B cell (primary cell): ENCODE measurements around the gene PLEKHM2. TPM values are rescaled to one million over a fixed set of nuclear protein-coding genes. Genes with fewer than 3 reads are reported as not detected.
A peak's percentile ranks its signal among the peaks of the same experiment; 100 is the strongest.

Experiments
- ATAC-seq: fragments of 200-7000 bp; cut with Tn5 transposase; one replicate; pipeline ENCODE4 v1.10.0; 2021; ENCODE audit warnings: low read depth, mild to moderate bottlenecking, moderate number of reproducible peaks, moderate library complexity
- CTCF ChIA-PET: fragments of 350-600 bp; sonication (Branson Sonifier 250); formaldehyde crosslinking; loops from one replicate; lab custom pipeline; 2021; ENCODE audit warnings: antibody characterized with exemption, inconsistent platforms; lab: Charles Lee
- POLR2A ChIA-PET: fragments of 350-600 bp; sonication (Branson Sonifier 250); formaldehyde crosslinking; loops from one replicate; lab custom pipeline; 2021; ENCODE audit warnings: antibody characterized with exemption; lab: Charles Lee
- DNase-seq: peaks from one replicate; pipeline ENCODE4 v3.0.0; 2013
- H2AFZ ChIP-seq: 2 replicates; pipeline ENCODE4 v1.6.1; 2012; ENCODE audit warnings: mild to moderate bottlenecking, low read depth, low read length; ENCODE audit not compliant: insufficient read depth, poor library complexity, severe bottlenecking
- H3K27ac ChIP-seq, 2 donors: 1 replicate in 1 of 2; 2 replicates in 1 of 2; pipeline ENCODE4 v1.5.1; 2012 to 2013; ENCODE audit warnings: low read length in 2 of 2, mild to moderate bottlenecking in 2 of 2, moderate library complexity in 1 of 2
- H3K27me3 ChIP-seq, 4 experiments: fragments of 200-600 bp in 1 of 4; sonication (generic) in 1 of 4; replicated peaks in 1 of 4; 1 replicate in 2 of 4; 2 replicates in 2 of 4; pipeline versions ENCODE4 v1.6.1 to v1.7.0; 2013 to 2016; ENCODE audit warnings: low read length in 3 of 4, mild to moderate bottlenecking in 2 of 4, mixed read lengths in 1 of 4, moderate library complexity in 1 of 4; ENCODE audit not compliant: insufficient read depth in 4 of 4, control insufficient read depth in 3 of 4; ENCODE audit errors: control extremely low read depth in 1 of 4
- H3K36me3 ChIP-seq, 2 experiments: replicated peaks in 1 of 2; 1 replicate in 1 of 2; 2 replicates in 1 of 2; pipeline versions ENCODE4 v1.6.1 to v1.7.1; 2013; ENCODE audit warnings: low read length in 1 of 2; ENCODE audit not compliant: insufficient read depth in 2 of 2, control insufficient read depth in 1 of 2; ENCODE audit errors: control extremely low read depth in 1 of 2, extremely low read depth in 1 of 2
- H3K4me1 ChIP-seq, 2 donors: fragments of 200-600 bp in 1 of 2; sonication (generic) in 1 of 2; 1 replicate in 1 of 2; 2 replicates in 1 of 2; pipeline versions ENCODE4 v1.5.1 to v1.6.1; 2013 to 2017; ENCODE audit warnings: low read length in 2 of 2; ENCODE audit not compliant: control insufficient read depth in 2 of 2, insufficient read depth in 2 of 2
- H3K4me2 ChIP-seq: replicated peaks from 2 replicates; pipeline ENCODE3; 2012; ENCODE audit warnings: mild to moderate bottlenecking, low read depth, low read length; ENCODE audit not compliant: poor library complexity, severe bottlenecking
- H3K4me3 ChIP-seq, 5 experiments: fragments of 200-600 bp in 1 of 5; sonication (generic) in 1 of 5; 1 replicate in 3 of 5; 2 replicates in 2 of 5; pipeline versions ENCODE4 v1.5.1 to v1.7.0; 2011 to 2016; ENCODE audit warnings: low read length in 4 of 5, mild to moderate bottlenecking in 4 of 5, low read depth in 2 of 5, control low read depth in 1 of 5, moderate library complexity in 1 of 5; ENCODE audit not compliant: insufficient read depth in 1 of 5; ENCODE audit errors: control extremely low read depth in 1 of 5, extremely low read depth in 1 of 5
- H3K79me2 ChIP-seq: fragments of 200-600 bp; sonication (generic); one replicate; pipeline ENCODE4 v1.6.0; 2016; ENCODE audit warnings: low read length; ENCODE audit not compliant: control insufficient read depth, insufficient read depth
- H3K9ac ChIP-seq: fragments of 200-600 bp; sonication (generic); 2 replicates; pipeline ENCODE4 v1.6.1; 2017; ENCODE audit warnings: mild to moderate bottlenecking, low read length, moderate library complexity
- H3K9me3 ChIP-seq, 3 donors: one replicate each; pipeline versions ENCODE4 v1.6.1 to v1.7.1; 2013; ENCODE audit warnings: low read length in 2 of 3; ENCODE audit not compliant: control insufficient read depth in 2 of 3, insufficient read depth in 1 of 3; ENCODE audit errors: control extremely low read depth in 1 of 3
- H4K20me1 ChIP-seq: 2 replicates; pipeline ENCODE4 v1.6.0; 2012; ENCODE audit warnings: mild to moderate bottlenecking, low read length; ENCODE audit not compliant: insufficient read depth, control insufficient read depth, poor library complexity, severe bottlenecking
- H3K27ac Mint-ChIP-seq: one replicate; pipeline ENCODE4 v1.8.0; 2021; ENCODE audit warnings: mixed read lengths
- H3K27me3 Mint-ChIP-seq: one replicate; pipeline ENCODE4 v1.8.0; 2021; ENCODE audit warnings: mixed read lengths
- H3K4me1 Mint-ChIP-seq: one replicate; pipeline ENCODE4 v1.8.0; 2021; ENCODE audit warnings: mixed read lengths
- H3K4me3 Mint-ChIP-seq: one replicate; pipeline ENCODE4 v1.8.0; 2021; ENCODE audit warnings: mixed read lengths
- H3K9me3 Mint-ChIP-seq: one replicate; pipeline ENCODE4 v1.8.0; 2022; ENCODE audit warnings: mixed read lengths; ENCODE audit not compliant: insufficient read depth
- CTCF ChIP-seq: fragments of 200-600 bp; IDR thresholded peaks from one replicate; pipeline ENCODE4 v1.8.0; 2022; ENCODE audit warnings: antibody characterized with exemption, mild to moderate bottlenecking
- EZH2 ChIP-seq: IDR thresholded peaks from 2 replicates; pipeline ENCODE4 v1.6.1; 2012; ENCODE audit warnings: borderline replicate concordance, low read depth, mild to moderate bottlenecking, moderate library complexity, low read length; ENCODE audit not compliant: insufficient read depth, poor library complexity, severe bottlenecking
- WGBS: methylation state at CpG from one replicate; pipeline ENCODE4 v1.1.5; 2013; ENCODE audit warnings: missing lambda C conversion rate; ENCODE audit not compliant: insufficient coverage; 5-methylcytosine and 5-hydroxymethylcytosine counted together
- intact Hi-C: fragments of 100-400 bp; cut with micrococcal nuclease; formaldehyde crosslinking; loops from one replicate; pipeline ENCODE4 v1.10.0; 2022
- polyA plus RNA-seq: library from polyadenylated mRNA; depleted of rRNA; stranded (reverse); fragments of >200 nt; gene quantifications from 2 replicates; pipeline ENCODE4 v1.2.3, GENCODE V29; 2012
- total RNA-seq, 2 donors: library from RNA; stranded (reverse); fragments of 120-200 nt in 1 of 2; gene quantifications; 1 replicate in 1 of 2; 2 replicates in 1 of 2; pipeline versions ENCODE4 v1.2.3 to v1.2.4, GENCODE V29; 2013 to 2022

PLEKHM2 gene
- total and polyA plus RNA-seq, 2 donors (not counting 1 experiment from before 2014, with no cell fraction given) = 99.7 to 120 TPM

- 93% methylated on average over 4 of the region's 4 CpGs for WGBS
- peaks cover 73% of the 10 kb centered on the region for H3K79me2 ChIP-seq
- DNase-seq = no peak
Measured at GRCh38 chr1:15685820-15686219, 1.7 kb downstream of the PLEKHM2 start.

More at GRCh38 chr1:15685820-15686219, 1.7 kb downstream of the PLEKHM2 start:
- Mint-ChIP-seq H3K4me1 (peaks cover 60% of the 10 kb centered on the region), H3K4me3 (peak overlapping the region; percentile 91), H3K27me3 (no peaks in the 10 kb centered on the region), H3K27ac (peak overlapping the region; percentile 67), H3K9me3 (no peaks in the 10 kb centered on the region)
- Histone ChIP-seq H3K9ac (peak overlapping the region; percentile 77), H3K4me1 (peaks cover 37 to 49% of the 10 kb centered on the region in 2 donors), H3K27me3 (no peaks in the 10 kb centered on the region), H3K27ac (peak overlapping the region in 1 of 2 donors; percentile 84), H3K4me2 (peak overlapping the region; percentile 84), H4K20me1 (peaks cover 30% of the 10 kb centered on the region), H3K36me3 (peaks cover 0 to 3% of the 10 kb centered on the region in 2 experiments), H3K4me3 (no peak overlapping the region), H2AFZ (no peak overlapping the region), H3K9me3 (no peaks in the 10 kb centered on the region)
- CTCF ChIA-PET = interaction anchor here (0.8 to 1.3 kb wide), 2 partner anchors 10 to 12 kb away, joined by 3 read pairs; no protein-coding TSS in a partner anchor
- intact Hi-C loops = loop anchor here (2.0 kb wide), 1 partner anchor 69 kb away; the partner anchor contains the start of gene DDI2
- no peak for ATAC-seq
- TF ChIP-seq CTCF (no peak), EZH2 (no peak)
- POLR2A ChIA-PET = interaction anchor here (0.6 to 1.1 kb wide), 3 partner anchors 11 to 150 kb away, joined by 3 to 10 read pairs (median 3); no protein-coding TSS in a partner anchor
